Fibroblast of lung (primary cell): ENCODE measurements around the gene NHS. TPM values are rescaled to one million over a fixed set of nuclear protein-coding genes. Genes with fewer than 3 reads are reported as not detected.

Experiments
- DNase-seq, 2 donors: peaks; one replicate each; pipeline versions ENCODE4 v3.0.0 to v3.0.0-alpha.2; 2010; ENCODE audit warnings: low read depth in 2 of 2
- H2AFZ ChIP-seq: 2 replicates; pipeline ENCODE4 v1.5.1; 2012; ENCODE audit warnings: low read length, control low read depth, inconsistent platforms
- H3K27ac ChIP-seq: 2 replicates; pipeline ENCODE4 v1.5.1; 2011; ENCODE audit warnings: low read length, control low read depth; ENCODE audit not compliant: insufficient read depth
- H3K27me3 ChIP-seq: 2 replicates; pipeline ENCODE4 v1.5.1; 2011; ENCODE audit warnings: mild to moderate bottlenecking, low read length; ENCODE audit not compliant: control insufficient read depth, insufficient read depth
- H3K36me3 ChIP-seq: 2 replicates; pipeline ENCODE4 v1.5.1; 2011; ENCODE audit warnings: low read length; ENCODE audit not compliant: control insufficient read depth, insufficient read depth
- H3K4me1 ChIP-seq: 2 replicates; pipeline ENCODE4 v1.5.1; 2011; ENCODE audit warnings: low read length; ENCODE audit not compliant: control insufficient read depth, insufficient read depth; ENCODE audit errors: extremely low read depth
- H3K4me2 ChIP-seq: 2 replicates; pipeline ENCODE4 v1.5.1; 2011; ENCODE audit warnings: low read length, control low read depth; ENCODE audit not compliant: insufficient read depth; ENCODE audit errors: extremely low read depth
- H3K4me3 ChIP-seq, 4 experiments: fragments of 200-600 bp in 1 of 4; sonication (generic) in 1 of 4; replicated peaks in 1 of 4; 2 replicates each; pipeline ENCODE4 v1.5.1; 2011 to 2016; ENCODE audit warnings: low read length in 4 of 4, low read depth in 3 of 4, mild to moderate bottlenecking in 3 of 4, control low read depth in 2 of 4, inconsistent platforms in 1 of 4, mixed read lengths in 1 of 4; ENCODE audit not compliant: insufficient read depth in 1 of 4; ENCODE audit errors: control extremely low read depth in 1 of 4
- H3K79me2 ChIP-seq: 2 replicates; pipeline ENCODE4 v1.5.1; 2012; ENCODE audit warnings: mild to moderate bottlenecking, low read length, inconsistent platforms; ENCODE audit not compliant: control insufficient read depth, insufficient read depth
- H3K9ac ChIP-seq: 2 replicates; pipeline ENCODE4 v1.5.1; 2011; ENCODE audit warnings: mild to moderate bottlenecking, low read length, control low read depth; ENCODE audit not compliant: insufficient read depth
- H3K9me3 ChIP-seq: 2 replicates; pipeline ENCODE4 v1.5.1; 2012; ENCODE audit warnings: low read depth, low read length; ENCODE audit not compliant: control insufficient read depth, insufficient read depth
- H4K20me1 ChIP-seq: 2 replicates; pipeline ENCODE4 v1.5.1; 2011; ENCODE audit warnings: low read length; ENCODE audit not compliant: control insufficient read depth, insufficient read depth; ENCODE audit errors: extremely low read depth
- CTCF ChIP-seq, 2 donors: IDR thresholded peaks in 1 of 2; conservative IDR thresholded peaks in 1 of 2; 1 replicate in 1 of 2; 2 replicates in 1 of 2; pipeline ENCODE4 v1.5.1; 2011 to 2012; ENCODE audit warnings: low read length in 2 of 2, control low read depth in 1 of 2, inconsistent platforms in 1 of 2, low read depth in 1 of 2, mild to moderate bottlenecking in 1 of 2
- EZH2 ChIP-seq: IDR thresholded peaks from 2 replicates; pipeline ENCODE4 v1.5.1; 2012; ENCODE audit warnings: low read length, control low read depth, mild to moderate bottlenecking; ENCODE audit errors: missing control alignments
- polyA plus RNA-seq, 2 donors: library from polyadenylated mRNA; depleted of rRNA in 1 of 2; stranded (reverse) in 1 of 2; unstranded in 1 of 2; fragments of >200 nt; gene quantifications; 2 replicates each; pipeline ENCODE4 v1.2.1, GENCODE V29; 2011 to 2012; ENCODE audit warnings: missing spikeins in 1 of 2
- total RNA-seq: library from RNA; depleted of rRNA; stranded (reverse); fragments of >200 nt; gene quantifications from 2 replicates; pipeline ENCODE4 v1.2.1, GENCODE V29; 2014

NHS gene
- total and polyA plus RNA-seq, 2 donors (not counting 1 experiment from before 2014, with no cell fraction given) = 1.4 to 3.8 TPM

DNA sequence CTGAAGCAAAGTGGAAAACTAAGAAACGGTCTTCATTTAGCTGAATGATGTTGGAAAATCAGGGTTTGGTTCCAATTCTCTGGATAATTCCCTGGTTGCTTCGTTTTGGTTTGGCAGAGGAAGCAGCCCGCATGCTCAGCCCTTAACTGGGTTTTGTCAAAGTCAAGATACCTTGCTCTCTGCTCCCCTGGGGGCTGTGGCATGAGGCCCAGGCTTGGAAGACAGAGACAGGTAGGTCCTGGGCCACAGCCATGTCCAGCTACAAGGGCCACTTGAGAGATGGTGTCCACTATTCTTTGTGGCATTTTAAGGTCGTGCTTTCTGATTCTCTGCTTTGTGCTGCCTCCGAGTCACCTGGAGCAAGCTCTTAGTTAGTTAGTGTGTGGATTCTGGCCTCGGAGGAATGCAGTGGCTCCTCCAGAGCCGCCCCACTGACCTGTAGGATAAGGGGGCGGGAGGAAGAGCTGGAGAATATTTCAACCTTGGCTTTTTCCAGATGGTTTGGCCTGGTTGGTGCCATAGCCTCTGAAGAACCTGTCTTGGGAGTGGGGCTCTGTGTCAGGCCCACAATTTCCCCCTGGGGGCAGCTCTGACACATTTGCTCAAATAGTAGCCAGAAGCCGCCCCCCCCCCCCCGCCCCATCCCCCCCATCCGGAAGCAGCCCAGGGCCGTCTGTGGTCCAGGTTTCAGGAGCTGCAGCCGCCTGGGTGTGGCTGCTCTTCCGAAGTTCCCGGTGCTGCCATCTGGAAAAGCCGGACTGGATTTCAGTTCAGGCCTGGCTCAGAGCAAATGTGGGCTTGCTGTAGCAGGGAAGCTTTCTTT, 147.1 kb downstream of the NHS start:
- Histone ChIP-seq H3K9me3 (no peaks in the 10 kb centered on the region), H3K9ac (no peak overlapping the region), H3K36me3 (no peaks in the 10 kb centered on the region), H3K4me1 (peaks cover 4% of the 10 kb centered on the region), H3K4me2 (no peak overlapping the region), H3K79me2 (no peaks in the 10 kb centered on the region), H4K20me1 (no peaks in the 10 kb centered on the region), H2AFZ (no peak overlapping the region), H3K27me3 (no peaks in the 10 kb centered on the region), H3K4me3 (no peak overlapping the region), H3K27ac (no peak overlapping the region)
- DNase-seq = peak; percentile 51 to 68
- TF ChIP-seq CTCF (conservative IDR thresholded peaks at IDR 0.05 in 1 of 2, IDR thresholded peaks at IDR 0.05 in 1 of 2; ENCODE audit: low read depth in 1 of 2, low read length in 2 of 2) (no peak), EZH2 (no peak)

GRCh38 chrX:17525266-17525665, 150.3 kb downstream of the NHS start:
- peaks cover 4% of the 10 kb centered on the region for H3K4me1 ChIP-seq
- H4K20me1 ChIP-seq = no peaks in the 10 kb centered on the region
- no peaks in the 10 kb centered on the region for H3K79me2 ChIP-seq
- no peaks in the 10 kb centered on the region for H3K27me3 ChIP-seq
- no peaks in the 10 kb centered on the region for H3K9me3 ChIP-seq
- H3K4me3 ChIP-seq = no peak overlapping the region
- H3K4me2 ChIP-seq = no peak overlapping the region
- no peak overlapping the region for H2AFZ ChIP-seq
- TF ChIP-seq EZH2 = no peak
- no peak for TF ChIP-seq CTCF (conservative IDR thresholded peaks at IDR 0.05 in 1 of 2, IDR thresholded peaks at IDR 0.05 in 1 of 2; ENCODE audit: low read depth in 1 of 2, low read length in 2 of 2)
- H3K36me3 ChIP-seq = no peaks in the 10 kb centered on the region
- no peak overlapping the region for H3K9ac ChIP-seq
- peak in 1 of 2 donors; percentile 44 for DNase-seq
- H3K27ac ChIP-seq = no peak overlapping the region

DNA sequence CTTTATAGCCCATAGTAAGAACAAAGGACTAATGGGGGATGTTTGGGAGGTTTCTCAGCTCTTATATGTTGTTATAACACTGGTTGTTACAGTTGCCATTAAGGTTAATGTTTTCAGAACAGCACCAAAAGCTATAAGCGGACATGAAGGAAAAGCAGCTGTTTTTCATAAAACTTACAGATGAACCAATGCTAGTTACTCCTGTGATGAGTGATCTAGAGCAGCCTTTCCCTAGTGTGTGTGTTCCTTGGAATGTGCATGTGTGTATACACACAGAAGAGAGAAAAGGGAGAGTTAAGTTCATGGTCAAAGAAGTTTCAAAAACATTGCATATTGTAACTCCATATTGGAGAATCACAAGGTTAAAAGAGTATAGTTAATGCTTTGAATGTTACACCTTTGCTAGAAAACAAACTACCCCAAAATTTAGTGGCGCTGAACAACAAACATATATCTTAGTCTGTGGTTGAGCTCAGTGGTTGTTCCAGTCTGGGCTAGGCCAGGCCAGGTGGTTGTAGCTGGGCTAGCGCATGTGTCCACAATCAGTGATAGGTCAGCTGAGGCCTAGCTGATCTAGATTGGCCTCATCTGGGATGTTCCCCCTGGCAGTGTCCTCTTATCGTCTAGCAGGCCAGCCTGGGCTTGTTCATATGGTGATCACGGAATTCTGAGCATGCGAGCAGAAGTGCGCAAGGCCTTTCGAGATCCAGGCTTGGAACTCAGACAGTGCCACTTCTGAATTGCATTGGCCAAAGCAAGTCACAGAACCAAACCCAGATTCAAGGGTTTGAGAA, 151.0 kb downstream of the NHS start:
- H3K4me1 ChIP-seq = peaks cover 4% of the 10 kb centered on the region
- peak; percentile 45 to 59 for DNase-seq

More for the DNA sequence above, 151.0 kb downstream of the NHS start:
- no peaks in the 10 kb centered on the region for H4K20me1 ChIP-seq
- no peaks in the 10 kb centered on the region for H3K27me3 ChIP-seq
- H3K36me3 ChIP-seq = no peaks in the 10 kb centered on the region
- TF ChIP-seq EZH2 (no peak), CTCF (conservative IDR thresholded peaks at IDR 0.05 in 1 of 2, IDR thresholded peaks at IDR 0.05 in 1 of 2; ENCODE audit: low read depth in 1 of 2, low read length in 2 of 2) (no peak)
- no peak overlapping the region for H3K4me2 ChIP-seq
- H3K9ac ChIP-seq = no peak overlapping the region
- no peak overlapping the region for H2AFZ ChIP-seq
- no peaks in the 10 kb centered on the region for H3K79me2 ChIP-seq
- no peaks in the 10 kb centered on the region for H3K9me3 ChIP-seq
- H3K4me3 ChIP-seq = no peak overlapping the region
- no peak overlapping the region for H3K27ac ChIP-seq
